Measurements from ENCODE around the gene AMER3.

DNA sequence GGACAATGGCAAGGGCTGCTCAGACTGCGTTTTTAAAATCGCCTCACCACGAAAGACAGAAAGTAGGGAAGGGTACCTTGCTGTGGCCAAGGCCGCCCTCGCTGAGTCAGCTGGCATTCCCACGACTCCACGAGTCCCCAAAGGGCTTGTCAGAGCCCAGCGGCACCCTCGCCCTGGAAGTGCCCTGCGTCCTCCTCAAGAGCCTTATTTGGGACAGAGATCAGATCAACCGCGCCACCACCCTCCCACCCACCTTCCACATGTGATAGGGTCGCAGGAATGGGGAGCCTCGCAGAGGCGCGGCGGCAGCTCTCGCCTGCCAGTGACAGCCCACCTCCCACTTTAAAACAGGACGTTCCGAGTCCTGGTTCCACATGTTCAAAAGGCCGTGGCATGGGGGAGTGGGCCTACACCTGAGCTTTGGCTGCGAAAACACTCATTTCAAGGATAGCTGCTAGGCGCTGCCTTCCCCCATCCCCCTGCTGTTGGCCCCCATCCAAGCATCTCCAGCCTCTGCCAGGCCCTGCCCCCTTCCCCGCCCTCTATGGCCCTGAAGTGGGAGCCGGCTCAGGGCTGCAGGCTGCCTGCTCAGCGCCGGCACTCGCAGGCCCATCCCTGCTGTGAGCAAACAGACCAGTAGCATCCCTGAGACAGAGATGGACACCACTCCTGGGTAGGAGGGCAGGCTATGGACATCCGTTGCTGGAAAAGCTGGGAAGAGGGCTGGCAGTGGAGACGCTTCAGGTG, 43.3 kb downstream of the AMER3 start:
- TF ChIP-seq, protein P1, sequence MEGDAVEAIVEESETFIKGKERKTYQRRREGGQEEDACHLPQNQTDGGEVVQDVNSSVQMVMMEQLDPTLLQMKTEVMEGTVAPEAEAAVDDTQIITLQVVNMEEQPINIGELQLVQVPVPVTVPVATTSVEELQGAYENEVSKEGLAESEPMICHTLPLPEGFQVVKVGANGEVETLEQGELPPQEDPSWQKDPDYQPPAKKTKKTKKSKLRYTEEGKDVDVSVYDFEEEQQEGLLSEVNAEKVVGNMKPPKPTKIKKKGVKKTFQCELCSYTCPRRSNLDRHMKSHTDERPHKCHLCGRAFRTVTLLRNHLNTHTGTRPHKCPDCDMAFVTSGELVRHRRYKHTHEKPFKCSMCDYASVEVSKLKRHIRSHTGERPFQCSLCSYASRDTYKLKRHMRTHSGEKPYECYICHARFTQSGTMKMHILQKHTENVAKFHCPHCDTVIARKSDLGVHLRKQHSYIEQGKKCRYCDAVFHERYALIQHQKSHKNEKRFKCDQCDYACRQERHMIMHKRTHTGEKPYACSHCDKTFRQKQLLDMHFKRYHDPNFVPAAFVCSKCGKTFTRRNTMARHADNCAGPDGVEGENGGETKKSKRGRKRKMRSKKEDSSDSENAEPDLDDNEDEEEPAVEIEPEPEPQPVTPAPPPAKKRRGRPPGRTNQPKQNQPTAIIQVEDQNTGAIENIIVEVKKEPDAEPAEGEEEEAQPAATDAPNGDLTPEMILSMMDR (conservative IDR thresholded peaks at IDR 0.05; ENCODE audit: low read length) = no peak
- no peak for TF ChIP-seq EZH2phosphoT487 (IDR thresholded peaks at IDR 0.05; ENCODE audit: borderline replicate concordance)

Data from Loucy (cell line).